Upper lobe of left lung (tissue), 4 donors: Measurements from ENCODE around the gene ITGA11.

Experiments
- EP300 ChIP-seq, 4 donors: sonication (generic); formaldehyde crosslinking; IDR thresholded peaks; one replicate each; pipeline ENCODE4 v1.5.1; 2017; ENCODE audit warnings: antibody characterized with exemption in 4 of 4, control low read depth in 2 of 4
- POLR2A ChIP-seq, 4 donors: fragments of 450-650 bp; IDR thresholded peaks; one replicate each; pipeline ENCODE4 v1.5.1; 2016 to 2017; ENCODE audit warnings: antibody characterized with exemption in 4 of 4, mild to moderate bottlenecking in 2 of 4
- TF ChIP-seq, protein P1 (sequence below), 6 experiments: fragments of 450-650 bp in 4 of 6; fragments of 200-600 bp in 2 of 6; sonication (generic) in 2 of 6; IDR thresholded peaks; one replicate each; pipeline ENCODE4 v1.5.1; 2016 to 2019; ENCODE audit warnings: antibody characterized with exemption in 6 of 6

DNA sequence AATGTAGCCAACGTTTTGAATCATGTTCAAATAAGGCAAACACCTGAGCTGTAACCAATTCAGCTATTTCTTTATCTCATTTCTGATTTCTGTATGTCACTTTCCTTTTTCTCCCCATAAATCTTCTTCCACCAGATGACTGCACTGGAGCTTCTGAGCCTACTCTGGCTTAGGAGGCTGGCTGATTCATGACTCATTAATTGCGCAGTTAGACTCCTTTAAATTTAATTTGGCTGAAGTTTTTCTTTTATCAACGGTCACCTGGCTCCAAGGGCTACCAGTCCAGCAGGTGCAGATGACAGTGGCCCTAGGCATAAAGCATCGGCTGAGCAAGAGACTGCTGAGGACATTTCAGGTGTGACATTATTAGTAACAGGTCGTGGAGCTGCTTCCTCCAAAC lies 39.6 kb upstream of the ITGA11 start:
- TF ChIP-seq EP300 (IDR thresholded peaks at IDR 0.05) (no peak), POLR2A (IDR thresholded peaks at IDR 0.05) (no peak)
- TF ChIP-seq, protein P1, sequence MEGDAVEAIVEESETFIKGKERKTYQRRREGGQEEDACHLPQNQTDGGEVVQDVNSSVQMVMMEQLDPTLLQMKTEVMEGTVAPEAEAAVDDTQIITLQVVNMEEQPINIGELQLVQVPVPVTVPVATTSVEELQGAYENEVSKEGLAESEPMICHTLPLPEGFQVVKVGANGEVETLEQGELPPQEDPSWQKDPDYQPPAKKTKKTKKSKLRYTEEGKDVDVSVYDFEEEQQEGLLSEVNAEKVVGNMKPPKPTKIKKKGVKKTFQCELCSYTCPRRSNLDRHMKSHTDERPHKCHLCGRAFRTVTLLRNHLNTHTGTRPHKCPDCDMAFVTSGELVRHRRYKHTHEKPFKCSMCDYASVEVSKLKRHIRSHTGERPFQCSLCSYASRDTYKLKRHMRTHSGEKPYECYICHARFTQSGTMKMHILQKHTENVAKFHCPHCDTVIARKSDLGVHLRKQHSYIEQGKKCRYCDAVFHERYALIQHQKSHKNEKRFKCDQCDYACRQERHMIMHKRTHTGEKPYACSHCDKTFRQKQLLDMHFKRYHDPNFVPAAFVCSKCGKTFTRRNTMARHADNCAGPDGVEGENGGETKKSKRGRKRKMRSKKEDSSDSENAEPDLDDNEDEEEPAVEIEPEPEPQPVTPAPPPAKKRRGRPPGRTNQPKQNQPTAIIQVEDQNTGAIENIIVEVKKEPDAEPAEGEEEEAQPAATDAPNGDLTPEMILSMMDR (IDR thresholded peaks at IDR 0.05), result no peak
